COLO829 (cell line): ENCODE data around the gene PPP1R2.
"Not testable (repeated sequence)": the region's sequence is repeated elsewhere in the genome, so short reads cannot be mapped to it uniquely, and the experiment has no call there.

Experiments used
- DNase-seq: peaks from one replicate; pipeline ENCODE4 v3.0.0; 2012; ENCODE audit warnings: low spot score

PPP1R2 gene

DNA sequence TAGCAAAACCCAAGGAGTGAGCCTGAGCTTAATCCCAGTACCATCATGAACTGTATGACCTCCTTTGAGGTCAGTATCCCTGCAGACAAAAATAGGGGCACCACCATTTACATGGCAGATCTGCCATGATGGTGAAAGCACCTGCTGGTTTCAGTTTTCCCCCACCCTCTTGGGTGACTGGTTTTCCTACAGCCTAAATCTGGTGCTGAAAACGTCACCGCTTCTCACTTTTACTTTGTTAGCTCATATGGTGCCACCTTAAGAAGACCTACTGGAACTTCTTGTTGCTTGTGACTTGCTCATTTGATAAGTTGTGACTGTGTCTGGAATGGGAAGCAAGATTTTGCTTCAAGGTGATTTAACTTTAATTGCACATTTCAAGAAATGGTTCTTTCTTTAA, 5.1 kb downstream of the PPP1R2 start:
- no peak for DNase-seq

DNA sequence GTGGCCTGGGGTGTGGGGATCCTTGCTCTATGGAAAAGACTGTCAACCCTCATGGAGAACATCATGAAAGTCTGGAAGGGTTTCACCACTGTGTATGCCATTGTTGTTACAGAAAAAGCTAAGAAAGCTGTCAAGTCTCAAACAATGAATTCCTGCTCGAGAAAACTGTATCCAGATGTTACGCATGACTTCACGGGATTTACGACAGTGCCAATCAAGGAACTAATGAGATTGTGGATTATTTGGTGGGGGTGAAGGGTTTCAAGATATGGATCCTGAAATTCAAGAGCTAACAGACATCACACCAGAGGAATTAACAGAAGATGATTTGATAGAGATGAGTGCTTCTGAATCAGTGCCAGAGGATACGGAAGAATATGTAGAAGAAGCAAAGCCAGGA, 7.8 kb downstream of the PPP1R2 start:
- no peak for DNase-seq

DNA sequence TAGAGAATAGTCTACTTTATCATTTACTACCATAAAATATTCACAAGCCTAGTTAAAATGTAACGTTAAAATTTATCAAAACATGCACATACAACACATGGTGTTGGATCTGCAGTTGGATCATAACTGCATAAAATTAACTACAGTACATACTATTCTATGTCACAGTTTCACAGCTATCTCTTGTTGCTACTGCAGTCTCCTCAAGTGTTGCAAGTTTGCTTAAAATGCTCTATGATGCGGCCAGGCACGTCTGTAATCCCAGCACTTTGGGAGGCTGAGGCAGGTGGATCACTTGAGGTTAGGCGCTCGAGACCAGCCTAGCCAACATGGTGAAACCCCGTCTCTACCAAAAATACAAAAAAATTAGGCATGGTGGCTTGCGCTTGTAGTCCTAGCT, 10.3 kb downstream of the PPP1R2 start:
- no peak for DNase-seq

DNA sequence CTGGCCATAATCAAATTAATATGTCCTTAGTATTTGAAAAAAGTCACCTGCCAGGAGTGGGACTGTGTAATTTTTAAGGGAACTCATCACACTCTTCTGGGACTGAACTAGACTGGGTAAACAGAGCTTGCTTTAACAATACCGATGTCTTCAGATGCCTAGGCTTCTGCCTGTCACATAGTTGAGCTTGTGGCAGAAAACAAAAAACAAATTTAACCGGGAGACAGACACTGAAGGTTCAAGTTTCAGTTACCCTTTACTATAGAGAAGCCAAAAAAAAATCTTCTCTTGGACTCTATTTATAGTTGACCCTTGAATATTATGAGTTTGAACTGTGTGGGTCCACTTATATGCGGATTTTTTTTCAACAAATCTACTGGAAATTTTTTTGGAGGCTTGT, 10.8 kb downstream of the PPP1R2 start:
- DNase-seq: no peak

DNA sequence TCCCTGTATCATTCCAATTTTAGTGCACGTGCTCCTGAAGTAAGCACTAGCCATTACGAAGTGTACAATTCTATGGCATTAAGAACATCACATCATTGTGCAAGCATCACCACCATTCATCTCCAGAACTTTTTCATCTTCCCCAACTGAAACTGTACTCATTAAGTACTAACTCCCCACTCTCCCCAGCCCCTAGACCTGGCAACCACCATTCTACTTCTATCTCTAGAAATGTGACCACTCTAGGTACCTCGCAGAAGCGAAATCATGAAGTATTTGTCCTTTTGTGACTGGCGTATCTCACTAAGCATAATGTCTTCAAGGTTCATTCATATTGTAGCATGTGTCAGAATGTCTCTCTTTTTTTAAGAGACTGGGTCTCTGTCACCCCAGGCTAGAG, 11.4 kb downstream of the PPP1R2 start:
- DNase-seq: no peak

DNA sequence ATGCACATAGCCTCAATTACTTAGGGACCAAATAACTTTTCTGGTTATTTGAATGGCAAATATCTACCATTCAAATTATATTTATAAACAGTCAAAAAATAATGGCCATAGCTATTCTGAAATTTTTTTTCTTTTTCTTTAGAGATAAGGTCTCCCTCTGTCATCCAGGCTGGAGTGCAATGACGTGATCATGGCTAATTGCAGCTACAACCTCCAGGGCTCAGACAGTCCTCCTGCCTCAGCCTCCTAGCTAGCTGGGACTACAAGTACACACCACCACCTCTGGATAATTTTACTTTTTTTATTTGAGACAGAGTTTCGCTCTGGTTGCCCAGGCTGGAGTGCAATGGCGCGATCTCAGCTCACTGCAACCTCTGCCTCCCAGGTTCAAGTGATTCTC, 16.6 kb downstream of the PPP1R2 start:
- DNase-seq: no peak

DNA sequence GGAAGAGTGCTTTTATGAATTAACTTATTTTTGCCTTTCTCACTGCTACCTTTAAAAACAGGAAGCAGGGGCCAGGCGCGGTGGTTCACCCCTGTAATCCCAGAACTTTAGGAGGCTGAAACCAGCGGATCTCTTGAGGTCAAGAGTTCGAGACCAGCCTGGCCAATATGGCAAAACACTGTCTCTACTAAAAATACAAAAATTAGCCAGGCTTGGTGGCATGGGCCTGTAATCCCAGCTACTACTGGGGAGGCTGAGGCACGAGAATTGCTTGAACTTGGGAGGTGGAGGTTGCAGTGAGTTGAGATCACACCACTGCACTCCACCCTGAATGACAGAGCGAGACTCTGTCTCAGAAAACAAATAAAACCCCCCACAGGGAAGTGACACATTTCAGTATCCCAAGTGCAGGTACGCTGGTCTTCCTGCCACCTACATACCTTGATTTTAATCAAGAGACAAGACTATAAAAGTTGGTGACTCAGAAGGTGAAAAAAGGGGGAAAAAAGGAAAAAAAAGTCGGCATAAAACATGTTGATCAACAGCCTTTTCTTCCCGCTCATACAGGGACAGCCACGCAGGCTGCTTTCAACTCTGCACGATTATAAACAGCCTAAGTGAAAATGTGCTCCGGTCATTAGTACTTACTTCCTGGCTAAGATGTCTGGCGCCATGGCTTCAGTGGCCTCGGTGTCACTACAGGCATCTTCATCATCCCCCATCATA, 18.8 kb downstream of the PPP1R2 start:
- no peak for DNase-seq

DNA sequence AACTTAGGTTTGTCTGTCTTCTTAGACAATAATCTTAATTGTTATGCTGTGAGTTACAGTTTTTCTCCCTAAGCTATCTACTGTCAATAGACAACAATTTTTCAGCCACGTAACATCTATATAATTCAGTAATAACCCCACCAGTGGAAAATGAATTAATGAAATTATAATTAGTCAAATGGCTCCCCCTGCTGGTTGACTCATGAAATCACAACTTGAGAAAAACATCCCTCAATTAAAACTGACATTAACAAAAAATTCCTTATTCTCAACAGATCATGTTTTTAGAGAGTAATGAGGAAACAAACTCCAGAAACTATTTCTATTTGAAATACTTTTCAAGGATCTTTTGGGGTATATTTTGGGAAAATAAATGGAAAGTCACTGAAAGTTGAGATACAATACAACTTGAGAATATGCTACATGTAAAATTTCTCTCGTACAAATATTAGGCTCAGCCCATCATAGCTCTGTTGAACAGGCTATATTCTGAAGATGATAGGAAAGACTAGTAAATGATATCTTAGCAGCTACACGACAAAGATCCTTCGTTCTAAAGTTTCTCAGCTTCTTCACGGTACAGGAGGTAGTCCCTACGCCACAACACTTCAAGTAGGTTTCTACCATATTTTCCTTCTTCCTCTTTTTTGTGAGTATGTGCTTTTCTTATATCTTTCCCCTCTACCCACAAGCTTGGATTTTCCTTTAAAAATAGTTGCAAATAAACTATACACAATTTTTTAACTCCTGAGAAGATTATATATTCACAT, 20.7 kb downstream of the PPP1R2 start:
- DNase-seq: peak; percentile 72

DNA sequence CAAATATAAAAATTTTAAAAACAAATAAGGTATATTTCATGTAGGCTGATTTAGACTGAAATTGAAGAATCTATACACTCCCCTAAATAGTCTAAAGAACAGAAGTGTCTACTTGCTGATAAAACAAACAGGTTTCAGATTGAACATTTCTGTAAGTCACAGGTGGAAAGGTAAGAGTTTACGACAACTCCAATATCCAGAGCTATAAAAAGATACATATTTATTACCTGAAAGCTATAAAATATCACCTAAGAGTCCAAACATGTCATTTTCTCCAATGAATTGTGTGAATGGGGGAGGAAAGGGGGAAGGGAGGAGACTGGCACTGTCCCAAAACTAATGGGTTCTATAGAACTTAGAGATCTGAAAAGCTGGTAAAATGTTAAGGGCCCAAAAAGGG, 26.1 kb downstream of the PPP1R2 start:
- no peak for DNase-seq

DNA sequence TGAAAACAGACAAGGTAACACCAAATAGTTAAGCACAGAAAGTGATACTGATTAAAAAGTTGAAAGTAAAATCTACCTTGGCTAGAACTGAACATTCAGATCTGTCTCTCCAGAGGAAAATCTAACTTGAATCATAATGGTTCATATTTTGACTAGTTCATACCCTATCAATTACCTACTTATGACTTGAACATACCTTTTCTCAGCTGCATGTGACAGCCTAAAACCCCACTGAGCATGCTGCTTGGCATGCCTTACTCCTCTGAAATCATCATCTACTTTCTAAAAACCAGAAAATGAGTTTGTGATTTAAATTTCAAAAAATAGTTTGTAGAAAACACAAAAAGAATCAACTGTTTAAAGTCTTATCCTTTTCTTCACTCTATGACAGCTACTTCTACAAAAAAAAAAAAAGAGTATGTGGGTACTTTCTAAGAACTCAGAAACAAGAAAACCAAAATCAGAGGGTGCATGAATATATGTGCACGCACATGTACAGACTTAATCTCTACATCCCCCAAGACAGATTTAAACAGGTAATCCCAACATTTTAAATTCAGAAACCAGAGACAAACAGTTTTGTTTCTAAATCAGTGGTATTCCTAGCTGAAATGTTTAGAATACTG, 28.4 kb downstream of the PPP1R2 start:
- DNase-seq: not testable (repeated sequence)

DNA sequence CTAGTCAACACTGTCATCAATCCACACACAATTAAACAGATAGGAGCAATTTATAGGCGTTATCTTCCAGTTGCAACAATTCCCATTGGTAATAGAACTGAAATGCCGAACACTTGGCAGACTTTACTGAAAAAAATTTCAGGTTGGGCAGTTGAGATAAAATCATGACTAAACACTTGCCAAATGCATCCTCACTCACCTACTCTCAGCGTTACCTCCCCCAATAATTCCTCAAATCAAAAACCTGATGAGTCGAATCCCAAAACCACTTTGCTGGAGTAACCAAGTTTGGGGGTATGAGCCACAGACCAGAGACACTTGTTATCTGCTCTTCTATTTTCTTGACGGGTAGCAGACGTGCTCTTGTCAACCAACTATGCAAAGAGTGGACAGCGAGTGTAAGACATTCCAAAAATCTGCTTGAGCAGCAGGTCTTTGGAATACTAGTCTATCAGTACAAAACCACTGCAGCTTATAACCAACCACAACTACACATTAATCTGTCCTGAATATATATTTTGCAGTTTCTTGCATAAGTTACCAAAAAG, 30.3 kb downstream of the PPP1R2 start:
- DNase-seq: no peak

DNA sequence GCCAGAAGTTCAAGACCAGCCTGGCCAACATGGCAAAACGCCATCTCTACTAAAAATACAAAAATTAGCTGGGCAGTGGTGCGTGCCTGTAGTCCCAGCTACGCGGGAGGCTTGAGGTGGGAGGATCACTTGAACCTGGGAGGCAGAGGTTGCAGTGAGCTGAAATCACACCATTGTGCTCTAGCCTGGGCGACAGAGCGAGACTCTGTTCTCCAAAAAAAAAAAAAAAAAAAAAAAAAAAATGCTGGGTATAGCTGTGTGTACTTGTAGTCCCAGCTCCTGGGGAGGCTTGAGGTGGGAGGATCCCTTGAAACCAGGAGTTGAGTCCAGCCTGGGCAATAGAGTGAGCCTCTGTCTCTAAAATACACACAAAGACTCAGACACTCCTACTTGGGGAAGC, 32.0 kb downstream of the PPP1R2 start:
- DNase-seq: no peak

DNA sequence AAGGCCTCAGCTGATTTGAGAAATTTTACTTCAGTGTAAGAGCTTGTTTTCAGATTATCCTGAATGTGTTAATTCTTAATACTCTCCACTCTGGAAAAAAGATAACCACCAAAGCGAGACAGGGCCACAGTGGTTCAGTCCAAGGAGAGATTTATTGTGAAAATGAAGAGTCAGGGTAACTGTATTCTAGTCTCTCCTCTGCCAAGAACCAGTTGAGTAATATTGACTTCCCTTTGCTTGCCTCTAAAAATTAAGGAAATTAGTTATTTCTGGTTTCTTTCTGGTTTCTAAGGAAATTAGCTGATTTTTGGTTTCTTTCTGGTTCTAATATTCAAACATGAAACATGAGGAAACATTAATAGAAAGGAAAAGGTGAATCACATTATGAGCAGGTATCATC, 34.9 kb downstream of the PPP1R2 start:
- DNase-seq: no peak

DNA sequence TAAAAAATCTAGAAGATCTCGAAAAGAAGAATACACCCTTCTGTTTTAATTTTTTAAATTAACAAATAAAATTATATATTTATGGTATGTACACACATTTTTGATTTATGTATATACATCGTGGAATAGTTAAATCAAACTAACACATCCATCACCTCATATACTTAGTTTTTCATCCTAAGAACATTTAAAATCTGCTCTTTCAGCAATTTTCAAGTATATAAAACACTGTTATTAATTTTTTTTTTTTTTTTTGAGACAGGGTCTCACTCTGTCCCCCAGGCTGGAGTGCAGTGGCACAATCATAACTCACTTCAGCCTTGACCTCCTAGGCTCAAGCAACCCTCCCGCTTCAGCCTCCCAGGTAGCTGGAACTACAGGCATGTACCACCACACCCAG, 67.5 kb downstream of the PPP1R2 start:
- DNase-seq: no peak

DNA sequence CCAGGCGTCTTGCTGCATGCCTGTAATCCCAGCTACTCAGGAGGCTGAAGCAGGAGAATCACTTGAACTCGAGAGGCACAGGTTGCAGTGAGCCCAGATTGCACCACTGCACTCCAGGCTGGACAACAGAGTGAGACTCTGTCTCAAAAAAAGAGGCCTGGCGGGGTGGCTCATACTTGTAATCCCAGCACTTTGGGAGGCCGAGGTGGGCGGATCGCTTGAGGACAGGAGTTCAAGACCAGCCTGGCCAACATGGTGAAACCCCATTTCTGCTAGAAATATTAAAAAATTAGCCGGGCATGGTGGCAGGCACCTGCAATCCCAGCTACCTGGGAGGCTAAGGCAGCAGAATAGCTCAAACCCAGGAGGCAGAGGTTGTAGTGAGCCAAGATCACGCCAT, 68.0 kb downstream of the PPP1R2 start:
- DNase-seq: not testable (repeated sequence)

DNA sequence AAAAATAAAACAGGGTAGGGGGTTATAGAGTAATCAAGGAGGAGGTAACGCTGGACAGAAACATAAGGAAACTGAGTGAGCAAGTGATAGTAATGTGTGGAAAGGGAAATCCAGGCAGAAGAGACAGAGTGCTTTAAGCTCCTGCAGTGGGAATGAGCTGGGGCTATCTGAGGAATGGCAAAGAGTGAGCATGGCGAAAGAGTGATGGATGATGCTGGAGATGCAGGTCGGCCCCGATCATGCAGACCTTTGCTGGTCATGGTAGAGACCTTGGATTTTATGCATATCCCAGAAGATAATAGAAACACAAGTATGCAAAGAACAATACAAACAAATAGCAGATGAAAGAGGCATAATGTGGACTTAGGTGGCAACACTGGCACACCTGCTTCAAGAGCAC, 74.3 kb downstream of the PPP1R2 start:
- no peak for DNase-seq

DNA sequence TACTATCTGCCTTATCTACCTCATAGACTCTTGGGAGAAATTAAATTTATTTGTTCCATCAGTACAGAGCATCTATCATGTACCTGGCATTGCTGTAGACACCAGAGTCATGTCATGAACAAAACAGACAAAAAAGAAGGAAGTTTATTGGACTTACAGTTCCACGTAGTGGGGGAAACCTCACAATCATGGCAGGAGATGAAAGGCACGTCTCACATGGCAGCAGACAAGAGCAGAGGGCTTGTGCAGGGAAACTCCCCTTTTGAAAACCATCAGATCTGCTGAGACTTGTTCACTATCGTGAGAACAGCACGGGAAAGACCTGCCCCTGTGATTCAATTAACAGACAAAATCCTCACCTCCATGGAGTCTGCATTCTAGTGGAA, 74.7 kb downstream of the PPP1R2 start:
- DNase-seq: no peak

DNA sequence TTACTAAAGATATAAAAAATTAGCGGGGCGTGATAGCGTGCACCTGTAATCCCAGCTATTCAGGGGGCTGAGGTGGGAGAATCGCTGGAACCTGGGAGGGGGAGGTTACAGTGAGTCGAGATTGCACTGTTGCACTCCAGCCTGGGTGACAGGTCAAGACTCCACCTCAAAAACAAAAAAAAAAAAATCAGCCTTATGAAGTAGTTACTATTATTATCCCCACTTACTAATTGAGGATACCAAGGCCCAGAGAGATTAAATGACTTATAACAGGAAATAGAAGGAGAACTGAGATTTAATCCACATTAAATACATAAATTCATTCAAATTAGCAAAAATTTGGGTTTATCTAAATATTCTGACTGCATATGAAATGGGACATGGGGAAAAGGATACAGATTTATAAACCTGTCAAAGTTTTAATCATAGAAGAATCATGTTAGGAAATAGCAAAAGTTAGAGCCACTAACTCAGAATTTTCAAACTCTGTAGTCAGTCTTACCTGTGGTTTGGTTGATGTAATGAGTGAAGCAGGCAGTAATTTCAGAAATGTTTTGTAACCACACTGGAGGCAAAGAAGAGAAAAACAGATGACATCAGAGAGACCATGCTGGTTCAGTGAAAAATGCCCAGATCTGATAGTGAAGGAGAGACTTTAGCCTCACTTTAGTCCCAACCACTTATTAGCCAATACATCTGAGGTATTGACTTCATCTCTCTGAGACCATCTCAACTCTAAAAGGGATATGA, 75.3 kb downstream of the PPP1R2 start:
- DNase-seq: no peak

DNA sequence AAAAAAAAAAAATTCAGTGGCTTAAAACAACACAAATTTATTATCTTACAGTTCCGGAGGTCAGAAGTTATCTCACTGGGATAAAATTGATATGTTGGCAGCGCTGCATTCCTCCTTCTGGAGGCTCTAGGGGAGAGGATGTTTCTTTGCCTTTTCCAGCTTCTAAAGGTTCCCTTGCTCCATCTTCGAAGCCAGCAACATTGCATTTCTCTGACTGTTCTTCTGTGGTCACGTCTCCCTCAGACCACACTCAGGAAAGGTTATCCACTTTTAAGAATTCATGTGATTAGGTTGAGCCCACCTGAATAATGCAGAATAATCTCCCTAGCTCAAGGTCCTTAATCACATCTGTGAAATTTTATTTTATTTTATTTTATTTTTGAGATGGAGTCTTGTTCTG, 76.9 kb downstream of the PPP1R2 start:
- DNase-seq: no peak
